ENCODE data around the gene ADAR.
A peak's percentile ranks its signal among the peaks of the same experiment; 100 is the strongest.

ADAR gene

GRCh38 chr1:154552036-154552435, 56.0 kb downstream of the ADAR start:
- ATAC-seq (ENCODE audit: insufficient read depth, low read depth) (no peak), DNase-seq (no peak)
- Histone ChIP-seq H3K27me3 (ENCODE audit: insufficient read depth, low read length, poor library complexity) (no peaks in the 10 kb centered on the region), H4K20me1 (ENCODE audit: insufficient read depth, low read length) (peaks cover 44% of the 10 kb centered on the region), H2AFZ (ENCODE audit: low read depth, low read length) (no peak overlapping the region), H3K4me3 (ENCODE audit: low read depth in 1 of 2, low read length in 2 of 2) (no peak overlapping the region), H3K79me2 (ENCODE audit: insufficient read depth, low read length) (peaks cover 18% of the 10 kb centered on the region), H3K36me3 (ENCODE audit: insufficient read depth, low read length) (peaks cover 82% of the 10 kb centered on the region), H3K4me1 (ENCODE audit: insufficient read depth, low read length) (peaks cover 27% of the 10 kb centered on the region), H3K9ac (ENCODE audit: low read depth, low read length) (no peak overlapping the region), H3K27ac (ENCODE audit: low read length) (no peak overlapping the region), H3K9me3 (ENCODE audit: insufficient read depth, low read length, severe bottlenecking) (no peaks in the 10 kb centered on the region), H3K4me2 (ENCODE audit: insufficient read depth, low read length) (no peak overlapping the region)
- TF ChIP-seq EZH2 (IDR thresholded peaks at IDR 0.05; ENCODE audit: borderline replicate concordance, low read depth, low read length, severe bottlenecking) = no peak
- no peak for TF ChIP-seq CTCF (IDR thresholded peaks at IDR 0.05; ENCODE audit: borderline replicate concordance, extremely low read depth, low read length, poor library complexity, severe bottlenecking)

GRCh38 chr1:154551474-154551873, 56.5 kb downstream of the ADAR start:
- Histone ChIP-seq H3K79me2 (ENCODE audit: insufficient read depth, low read length) (peaks cover 12% of the 10 kb centered on the region), H3K36me3 (ENCODE audit: insufficient read depth, low read length) (peaks cover 80% of the 10 kb centered on the region), H3K4me1 (ENCODE audit: insufficient read depth, low read length) (peaks cover 21% of the 10 kb centered on the region), H3K9me3 (ENCODE audit: insufficient read depth, low read length, severe bottlenecking) (no peaks in the 10 kb centered on the region), H3K4me2 (ENCODE audit: insufficient read depth, low read length) (no peak overlapping the region), H3K27ac (ENCODE audit: low read length) (no peak overlapping the region), H3K4me3 (ENCODE audit: low read depth in 1 of 2, low read length in 2 of 2) (no peak overlapping the region), H2AFZ (ENCODE audit: low read depth, low read length) (no peak overlapping the region), H4K20me1 (ENCODE audit: insufficient read depth, low read length) (peaks cover 41% of the 10 kb centered on the region), H3K27me3 (ENCODE audit: insufficient read depth, low read length, poor library complexity) (no peaks in the 10 kb centered on the region), H3K9ac (ENCODE audit: low read depth, low read length) (no peak overlapping the region)
- no peak for TF ChIP-seq EZH2 (IDR thresholded peaks at IDR 0.05; ENCODE audit: borderline replicate concordance, low read depth, low read length, severe bottlenecking)
- TF ChIP-seq CTCF (IDR thresholded peaks at IDR 0.05; ENCODE audit: borderline replicate concordance, extremely low read depth, low read length, poor library complexity, severe bottlenecking) = no peak
- DNase-seq = no peak
- ATAC-seq (ENCODE audit: insufficient read depth, low read depth) = no peak

- Histone ChIP-seq H3K4me1 (ENCODE audit: insufficient read depth, low read length) (peaks cover 13% of the 10 kb centered on the region; the same call in 1 of the 2 replicates), H3K4me2 (ENCODE audit: insufficient read depth, low read length) (no peak overlapping the region), H3K9me3 (ENCODE audit: insufficient read depth, low read length, severe bottlenecking) (no peaks in the 10 kb centered on the region), H3K27ac (ENCODE audit: low read length) (no peak overlapping the region), H3K4me3 (ENCODE audit: low read depth in 1 of 2, low read length in 2 of 2) (no peak overlapping the region), H3K9ac (ENCODE audit: low read depth, low read length) (no peak overlapping the region), H3K36me3 (ENCODE audit: insufficient read depth, low read length) (peaks cover 72% of the 10 kb centered on the region), H2AFZ (ENCODE audit: low read depth, low read length) (no peak overlapping the region), H3K27me3 (ENCODE audit: insufficient read depth, low read length, poor library complexity) (no peaks in the 10 kb centered on the region), H4K20me1 (ENCODE audit: insufficient read depth, low read length) (peaks cover 34% of the 10 kb centered on the region), H3K79me2 (ENCODE audit: insufficient read depth, low read length) (peaks cover 4% of the 10 kb centered on the region)
- no peak for TF ChIP-seq EZH2 (IDR thresholded peaks at IDR 0.05; ENCODE audit: borderline replicate concordance, low read depth, low read length, severe bottlenecking)
- TF ChIP-seq CTCF (IDR thresholded peaks at IDR 0.05; ENCODE audit: borderline replicate concordance, extremely low read depth, low read length, poor library complexity, severe bottlenecking) = no peak
- no peak for DNase-seq
- ATAC-seq (ENCODE audit: insufficient read depth, low read depth) = no peak
Observed at GRCh38 chr1:154550657-154551056, 57.3 kb downstream of the ADAR start.

- Histone ChIP-seq H3K27ac (ENCODE audit: low read length) (no peak overlapping the region), H2AFZ (ENCODE audit: low read depth, low read length) (no peak overlapping the region), H3K4me2 (ENCODE audit: insufficient read depth, low read length) (0 out of 2 replicates have a peak overlapping the region, but pooled peaks have one; percentile 5), H3K9me3 (ENCODE audit: insufficient read depth, low read length, severe bottlenecking) (no peaks in the 10 kb centered on the region), H3K9ac (ENCODE audit: low read depth, low read length) (no peak overlapping the region), H3K4me3 (ENCODE audit: low read depth in 1 of 2, low read length in 2 of 2) (no peak overlapping the region), H3K79me2 (ENCODE audit: insufficient read depth, low read length) (no peaks in the 10 kb centered on the region), H3K36me3 (ENCODE audit: insufficient read depth, low read length) (peaks cover 66% of the 10 kb centered on the region), H3K27me3 (ENCODE audit: insufficient read depth, low read length, poor library complexity) (no peaks in the 10 kb centered on the region), H4K20me1 (ENCODE audit: insufficient read depth, low read length) (peaks cover 30% of the 10 kb centered on the region), H3K4me1 (ENCODE audit: insufficient read depth, low read length) (peaks cover 11% of the 10 kb centered on the region; the same call in 1 of the 2 replicates)
- TF ChIP-seq CTCF (IDR thresholded peaks at IDR 0.05; ENCODE audit: borderline replicate concordance, extremely low read depth, low read length, poor library complexity, severe bottlenecking) = no peak
- TF ChIP-seq EZH2 (IDR thresholded peaks at IDR 0.05; ENCODE audit: borderline replicate concordance, low read depth, low read length, severe bottlenecking) = no peak
- ATAC-seq (ENCODE audit: insufficient read depth, low read depth) = no peak
- DNase-seq = no peak
Observed at GRCh38 chr1:154550070-154550469, 57.9 kb downstream of the ADAR start.

Data from DND-41 (cell line).